CD8-positive, alpha-beta memory T cell (primary cell): ENCODE data around the gene DPYD. TPM values are rescaled to one million over a fixed set of nuclear protein-coding genes. Genes with fewer than 3 reads are reported as not detected.

Experiments used
- CTCF ChIA-PET: fragments of 350-600 bp; sonication (Branson Sonifier 250); formaldehyde crosslinking; loops from one replicate; lab custom pipeline; 2021; ENCODE audit warnings: antibody characterized with exemption; lab: Charles Lee
- POLR2A ChIA-PET: fragments of 350-600 bp; sonication (Branson Sonifier 250); formaldehyde crosslinking; loops from one replicate; lab custom pipeline; 2021; ENCODE audit warnings: antibody characterized with exemption; lab: Charles Lee
- DNase-seq, 5 donors: peaks; one replicate each; pipeline versions ENCODE4 v3.0.0 to v3.0.0-alpha.2; 2020 to 2022; ENCODE audit warnings: mixed read lengths in 1 of 5
- H3K27ac ChIP-seq: one replicate; pipeline ENCODE4 v1.7.0; 2013; ENCODE audit warnings: low read depth, mild to moderate bottlenecking, low read length, moderate library complexity
- H3K27me3 ChIP-seq: 2 replicates; pipeline ENCODE4 v1.7.0; 2013; ENCODE audit warnings: low read length, mild to moderate bottlenecking; ENCODE audit not compliant: insufficient read depth, poor library complexity, severe bottlenecking
- H3K36me3 ChIP-seq: 2 replicates; pipeline ENCODE4 v1.7.0; 2013; ENCODE audit warnings: mild to moderate bottlenecking, low read length, moderate library complexity; ENCODE audit not compliant: insufficient read depth
- H3K4me1 ChIP-seq: 2 replicates; pipeline ENCODE4 v1.7.0; 2013; ENCODE audit warnings: mild to moderate bottlenecking, low read length, moderate library complexity; ENCODE audit not compliant: insufficient read depth
- H3K4me3 ChIP-seq: 2 replicates; pipeline ENCODE4 v1.7.0; 2013; ENCODE audit warnings: mild to moderate bottlenecking, low read length
- H3K9me3 ChIP-seq: 2 replicates; pipeline ENCODE4 v1.7.0; 2013; ENCODE audit warnings: mild to moderate bottlenecking, low read length
- H3K27ac Mint-ChIP-seq, 8 donors: one replicate each; pipeline ENCODE4 v1.8.0; 2020 to 2021; ENCODE audit warnings: mixed read lengths in 8 of 8, mild to moderate bottlenecking in 6 of 8, inconsistent platforms in 3 of 8, moderate library complexity in 3 of 8
- H3K27me3 Mint-ChIP-seq, 2 donors: one replicate each; pipeline ENCODE4 v1.8.0; 2020 to 2021; ENCODE audit warnings: mixed read lengths in 2 of 2, mild to moderate bottlenecking in 1 of 2, moderate library complexity in 1 of 2
- H3K36me3 Mint-ChIP-seq, 3 donors: one replicate each; pipeline ENCODE4 v1.8.0; 2020 to 2021; ENCODE audit warnings: mixed read lengths in 3 of 3, inconsistent platforms in 1 of 3, mild to moderate bottlenecking in 1 of 3
- H3K4me1 Mint-ChIP-seq, 3 donors: one replicate each; pipeline ENCODE4 v1.8.0; 2020 to 2021; ENCODE audit warnings: mixed read lengths in 3 of 3, inconsistent platforms in 1 of 3, mild to moderate bottlenecking in 1 of 3
- H3K4me3 Mint-ChIP-seq, 7 donors: one replicate each; pipeline ENCODE4 v1.8.0; 2020 to 2021; ENCODE audit warnings: mixed read lengths in 7 of 7, mild to moderate bottlenecking in 6 of 7, moderate library complexity in 4 of 7, inconsistent platforms in 2 of 7
- H3K9me3 Mint-ChIP-seq, 5 donors: one replicate each; pipeline ENCODE4 v1.8.0; 2020 to 2022; ENCODE audit warnings: mixed read lengths in 5 of 5, mild to moderate bottlenecking in 3 of 5, moderate library complexity in 2 of 5, inconsistent platforms in 1 of 5
- polyA plus RNA-seq: library from polyadenylated mRNA; unstranded; fragments of 300-500 nt; fragmentation: Illumina TruSeq; gene quantifications from one replicate; pipeline ENCODE4 v1.2.3, GENCODE V29; 2021
- total RNA-seq, 2 experiments: library from RNA; stranded (reverse); gene quantifications; one replicate each; pipeline ENCODE4 v1.2.3, GENCODE V29; 2021

The DPYD gene
- total and polyA plus RNA-seq, 3 experiments from 2014 or later: 9.6 to 43.9 (median 10.3) TPM

- CTCF ChIA-PET: no interaction called here
- POLR2A ChIA-PET: no interaction called here
- H3K9me3 ChIP-seq: no peaks in the 10 kb centered on the region
- H3K27me3 ChIP-seq: no peaks in the 10 kb centered on the region
- Mint-ChIP-seq H3K27ac (no peak overlapping the region), H3K4me1 (peaks cover 0 to 17% (median 2%) of the 10 kb centered on the region in 3 donors), H3K4me3 (no peak overlapping the region), H3K27me3 (no peaks in the 10 kb centered on the region), H3K9me3 (no peaks in the 10 kb centered on the region), H3K36me3 (peaks cover 3 to 9% (median 6%) of the 10 kb centered on the region in 3 donors)
- no peaks in the 10 kb centered on the region for H3K4me1 ChIP-seq
- no peak overlapping the region for H3K4me3 ChIP-seq
- H3K27ac ChIP-seq: no peak overlapping the region
- H3K36me3 ChIP-seq: no peaks in the 10 kb centered on the region
- DNase-seq: no peak
These were observed 297.6 kb downstream of the DPYD start for GRCh38 chr1:97623220-97623619.

GRCh38 chr1:97621955-97622354 lies 298.9 kb downstream of the DPYD start:
- H3K36me3 Mint-ChIP-seq: peaks cover 3 to 9% (median 6%) of the 10 kb centered on the region in 3 donors
- H3K27ac Mint-ChIP-seq: no peak overlapping the region
- Histone ChIP-seq H3K4me3 (no peak overlapping the region), H3K27ac (no peak overlapping the region), H3K27me3 (no peaks in the 10 kb centered on the region), H3K36me3 (no peaks in the 10 kb centered on the region), H3K9me3 (no peaks in the 10 kb centered on the region), H3K4me1 (no peaks in the 10 kb centered on the region)
- DNase-seq: no peak
- no peaks in the 10 kb centered on the region for H3K9me3 Mint-ChIP-seq
- ChIA-PET CTCF (no interaction called here), POLR2A (no interaction called here)
- no peaks in the 10 kb centered on the region for H3K27me3 Mint-ChIP-seq
- no peak overlapping the region for H3K4me3 Mint-ChIP-seq
- H3K4me1 Mint-ChIP-seq: peaks cover 0 to 13% (median 2%) of the 10 kb centered on the region in 3 donors

DNA sequence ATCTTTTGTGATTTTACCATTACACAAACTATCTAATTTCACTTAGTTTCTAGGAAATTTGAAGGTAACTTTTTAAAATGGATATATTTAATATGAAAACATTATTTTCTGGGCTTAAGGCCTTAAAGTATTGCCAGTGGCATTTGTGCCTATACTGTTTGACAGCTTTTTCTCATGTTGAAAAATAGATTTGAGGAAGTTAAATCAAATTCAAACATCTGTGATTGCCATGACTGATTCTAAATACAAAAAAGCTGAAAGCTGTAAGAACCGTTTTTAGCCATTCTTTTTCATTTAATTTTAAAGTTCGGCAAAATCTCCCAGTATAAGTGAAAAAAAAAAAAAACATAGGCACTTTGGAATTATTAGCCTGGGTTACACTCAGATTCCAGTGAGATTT lies 301.1 kb downstream of the DPYD start:
- Mint-ChIP-seq H3K4me1 (peaks cover 0 to 10% (median 0%) of the 10 kb centered on the region in 3 donors), H3K27me3 (no peaks in the 10 kb centered on the region), H3K36me3 (peaks cover 3 to 6% (median 6%) of the 10 kb centered on the region in 3 donors), H3K9me3 (no peaks in the 10 kb centered on the region), H3K4me3 (no peak overlapping the region), H3K27ac (no peak overlapping the region)
- POLR2A ChIA-PET: no interaction called here
- no peak for DNase-seq
- no peaks in the 10 kb centered on the region for H3K27me3 ChIP-seq
- no peaks in the 10 kb centered on the region for H3K4me1 ChIP-seq
- no peaks in the 10 kb centered on the region for H3K36me3 ChIP-seq
- no peak overlapping the region for H3K27ac ChIP-seq
- CTCF ChIA-PET: no interaction called here
- H3K9me3 ChIP-seq: no peaks in the 10 kb centered on the region
- H3K4me3 ChIP-seq: no peak overlapping the region

DNA sequence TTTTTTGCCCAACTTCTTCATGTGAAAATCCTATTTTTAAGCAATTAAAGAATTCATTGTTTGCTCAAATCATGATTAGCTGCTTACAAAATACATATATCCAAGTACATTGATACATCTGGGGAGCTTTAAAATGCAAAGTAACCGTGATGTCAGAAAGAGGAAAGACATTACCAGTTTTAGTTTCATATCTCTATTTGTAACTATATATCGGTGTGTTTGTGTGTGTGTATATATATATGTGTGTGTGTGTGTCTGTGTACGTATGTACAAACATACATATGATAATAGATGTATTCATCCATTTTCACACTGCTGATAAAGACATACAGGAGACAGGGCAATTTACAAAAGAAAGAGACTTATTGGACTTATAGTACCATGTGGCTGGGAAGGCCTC lies 310.1 kb downstream of the DPYD start:
- Histone ChIP-seq H3K36me3 (no peaks in the 10 kb centered on the region), H3K9me3 (no peaks in the 10 kb centered on the region), H3K4me1 (no peaks in the 10 kb centered on the region), H3K27ac (no peak overlapping the region), H3K4me3 (no peak overlapping the region), H3K27me3 (no peaks in the 10 kb centered on the region)
- H3K27me3 Mint-ChIP-seq: no peaks in the 10 kb centered on the region
- peaks cover 2 to 5% (median 4%) of the 10 kb centered on the region in 3 donors for H3K4me1 Mint-ChIP-seq
- H3K9me3 Mint-ChIP-seq: no peaks in the 10 kb centered on the region
- H3K4me3 Mint-ChIP-seq: no peak overlapping the region
- peaks cover 3 to 5% (median 3%) of the 10 kb centered on the region in 3 donors for H3K36me3 Mint-ChIP-seq
- no peak overlapping the region for H3K27ac Mint-ChIP-seq
- no peak for DNase-seq
- CTCF ChIA-PET: no interaction called here
- POLR2A ChIA-PET: no interaction called here

GRCh38 chr1:97610102-97610501 lies 310.7 kb downstream of the DPYD start:
- Histone ChIP-seq H3K4me1 (no peaks in the 10 kb centered on the region), H3K4me3 (no peak overlapping the region), H3K36me3 (no peaks in the 10 kb centered on the region), H3K27me3 (no peaks in the 10 kb centered on the region), H3K9me3 (no peaks in the 10 kb centered on the region), H3K27ac (no peak overlapping the region)
- ChIA-PET CTCF (no interaction called here), POLR2A (no interaction called here)
- H3K4me3 Mint-ChIP-seq: no peak overlapping the region
- peaks cover 3 to 7% (median 3%) of the 10 kb centered on the region in 3 donors for H3K36me3 Mint-ChIP-seq
- H3K27me3 Mint-ChIP-seq: no peaks in the 10 kb centered on the region
- DNase-seq: no peak
- peaks cover 2 to 5% (median 4%) of the 10 kb centered on the region in 3 donors for H3K4me1 Mint-ChIP-seq
- peak overlapping the region in 2 of 8 donors; percentile 6 to 12 for H3K27ac Mint-ChIP-seq
- no peaks in the 10 kb centered on the region for H3K9me3 Mint-ChIP-seq

GRCh38 chr1:97608272-97608671 lies 312.6 kb downstream of the DPYD start:
- POLR2A ChIA-PET: no interaction called here
- H3K4me1 ChIP-seq: no peaks in the 10 kb centered on the region
- H3K27ac Mint-ChIP-seq: no peak overlapping the region
- H3K27me3 ChIP-seq: no peaks in the 10 kb centered on the region
- no peaks in the 10 kb centered on the region for H3K36me3 ChIP-seq
- no peaks in the 10 kb centered on the region for H3K27me3 Mint-ChIP-seq
- no peaks in the 10 kb centered on the region for H3K9me3 ChIP-seq
- H3K27ac ChIP-seq: no peak overlapping the region
- peaks cover 2 to 5% (median 4%) of the 10 kb centered on the region in 3 donors for H3K4me1 Mint-ChIP-seq
- DNase-seq: no peak
- no peak overlapping the region for H3K4me3 Mint-ChIP-seq
- H3K36me3 Mint-ChIP-seq: peaks cover 3 to 7% (median 3%) of the 10 kb centered on the region in 3 donors
- no peaks in the 10 kb centered on the region for H3K9me3 Mint-ChIP-seq
- H3K4me3 ChIP-seq: no peak overlapping the region
- CTCF ChIA-PET: no interaction called here

DNA sequence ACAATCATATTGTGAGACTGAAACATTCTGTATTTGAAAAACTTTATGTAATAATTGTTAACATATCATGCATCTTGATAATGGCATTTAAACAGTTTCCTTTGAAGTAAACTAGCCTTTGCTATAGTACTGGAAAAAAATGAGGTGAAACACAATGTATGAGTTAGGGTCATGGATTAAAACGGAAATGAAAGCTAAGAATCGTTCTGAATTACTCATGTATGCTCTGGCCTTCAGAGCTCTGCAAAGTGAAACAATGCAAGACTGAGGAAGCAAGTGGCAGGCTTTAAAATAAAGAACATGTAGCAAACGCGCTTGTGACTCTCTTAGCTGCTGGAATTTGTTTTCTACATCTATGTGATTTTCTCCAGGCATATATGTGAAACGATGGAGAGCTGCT lies 317.1 kb downstream of the DPYD start:
- CTCF ChIA-PET: no interaction called here
- peaks cover 0 to 2% (median 0%) of the 10 kb centered on the region in 3 donors for H3K4me1 Mint-ChIP-seq
- no peak for DNase-seq

GRCh38 chr1:97603218-97603617 lies 317.6 kb downstream of the DPYD start:
- Histone ChIP-seq H3K36me3 (no peaks in the 10 kb centered on the region), H3K9me3 (no peaks in the 10 kb centered on the region), H3K27me3 (no peaks in the 10 kb centered on the region), H3K27ac (no peak overlapping the region), H3K4me1 (no peaks in the 10 kb centered on the region), H3K4me3 (no peak overlapping the region)
- H3K36me3 Mint-ChIP-seq: peaks cover 0 to 1% (median 0%) of the 10 kb centered on the region in 3 donors
- no peaks in the 10 kb centered on the region for H3K9me3 Mint-ChIP-seq
- ChIA-PET CTCF (no interaction called here), POLR2A (no interaction called here)
- DNase-seq: no peak
- peak overlapping the region in 1 of 8 donors; percentile 3 for H3K27ac Mint-ChIP-seq
- no peaks in the 10 kb centered on the region for H3K27me3 Mint-ChIP-seq
- no peak overlapping the region for H3K4me3 Mint-ChIP-seq
- peaks cover 0 to under 1% (median 0%) of the 10 kb centered on the region in 3 donors for H3K4me1 Mint-ChIP-seq

More for the DNA sequence above, 317.1 kb downstream of the DPYD start:
- no peak overlapping the region for H3K4me3 Mint-ChIP-seq
- Histone ChIP-seq H3K9me3 (no peaks in the 10 kb centered on the region), H3K4me1 (no peaks in the 10 kb centered on the region), H3K27ac (no peak overlapping the region), H3K36me3 (no peaks in the 10 kb centered on the region), H3K27me3 (no peaks in the 10 kb centered on the region), H3K4me3 (no peak overlapping the region)
- no peak overlapping the region for H3K27ac Mint-ChIP-seq
- peaks cover 0 to 4% (median 0%) of the 10 kb centered on the region in 3 donors for H3K36me3 Mint-ChIP-seq
- H3K27me3 Mint-ChIP-seq: no peaks in the 10 kb centered on the region
- no peaks in the 10 kb centered on the region for H3K9me3 Mint-ChIP-seq
- POLR2A ChIA-PET: no interaction called here
